Thymus (tissue), 11 donors: ENCODE measurements around the gene GINS2. TPM values are rescaled to one million over a fixed set of nuclear protein-coding genes. Genes with fewer than 3 reads are reported as not detected.

ENCODE experiments used
- DNase-seq, 9 donors: peaks; one replicate each; pipeline ENCODE4 v3.0.0-alpha.2; 2013; ENCODE audit warnings: low spot score in 9 of 9, low read depth in 6 of 9, missing footprints in 1 of 9
- H3K27ac ChIP-seq, 2 donors: one replicate each; pipeline ENCODE4 v1.5.1; 2013; ENCODE audit warnings: control low read depth in 1 of 2, low read depth in 1 of 2, low read length in 1 of 2, mild to moderate bottlenecking in 1 of 2, moderate library complexity in 1 of 2
- H3K27me3 ChIP-seq, 2 donors: one replicate each; pipeline ENCODE4 v1.5.1; 2013; ENCODE audit warnings: low read length in 1 of 2; ENCODE audit not compliant: control insufficient read depth in 2 of 2, insufficient read depth in 1 of 2
- H3K36me3 ChIP-seq, 2 donors: one replicate each; pipeline ENCODE4 v1.5.1; 2013; ENCODE audit warnings: low read length in 1 of 2, mild to moderate bottlenecking in 1 of 2, moderate library complexity in 1 of 2; ENCODE audit not compliant: control insufficient read depth in 2 of 2, insufficient read depth in 2 of 2
- H3K4me1 ChIP-seq, 2 donors: one replicate each; pipeline ENCODE4 v1.5.1; 2013; ENCODE audit warnings: low read length in 2 of 2; ENCODE audit not compliant: control insufficient read depth in 2 of 2, insufficient read depth in 2 of 2
- H3K4me3 ChIP-seq, 2 donors: one replicate each; pipeline ENCODE4 v1.5.1; 2013; ENCODE audit warnings: low read length in 2 of 2, control low read depth in 1 of 2, mild to moderate bottlenecking in 1 of 2
- H3K9me3 ChIP-seq, 2 donors: one replicate each; pipeline ENCODE4 v1.5.1; 2013; ENCODE audit warnings: low read length in 1 of 2, mild to moderate bottlenecking in 1 of 2; ENCODE audit not compliant: control insufficient read depth in 2 of 2, insufficient read depth in 1 of 2
- WGBS: extraction: QIAGEN DNeasy Blood & Tissue Kit; methylation state at CpG from one replicate; pipeline ENCODE4 v1.1.7; 2013; 5-methylcytosine and 5-hydroxymethylcytosine counted together
- polyA plus RNA-seq: library from polyadenylated mRNA; stranded (reverse); fragments of 200-250 nt; gene quantifications from one replicate; pipeline ENCODE4 v1.2.3, GENCODE V29; 2013
- total RNA-seq: library from RNA; stranded (reverse); fragments of 120-200 nt; gene quantifications from one replicate; pipeline ENCODE4 v1.2.4, GENCODE V29; 2013
- donor health status: healthy.

Gene GINS2
- total and polyA plus RNA-seq, 2 donors: 1.4 to 23.2 TPM

DNA sequence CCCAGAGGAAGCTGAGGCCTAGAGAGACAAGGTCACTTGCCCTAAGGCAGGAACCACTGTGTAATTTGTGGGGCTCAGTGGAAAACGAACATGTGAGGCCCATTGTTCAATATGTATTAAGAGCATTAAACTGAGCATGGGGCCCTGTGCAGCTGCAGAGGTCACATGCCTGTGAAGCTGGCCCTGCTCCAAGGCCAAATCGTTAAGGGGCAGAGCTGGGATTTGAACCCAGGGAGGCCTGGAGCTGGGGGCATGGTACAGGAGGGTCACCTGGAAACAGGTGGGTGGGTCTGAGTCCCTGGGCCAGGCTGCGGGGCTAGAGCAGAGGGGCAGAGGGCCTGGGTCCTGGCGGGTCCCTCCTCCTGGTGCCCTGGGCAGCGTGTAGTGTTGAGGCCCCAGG lies 42.4 kb upstream of the GINS2 start:
- DNase-seq: no peak
- Histone ChIP-seq H3K9me3 (peaks cover 0 to 12% of the 10 kb centered on the region in 2 donors), H3K36me3 (no peaks in the 10 kb centered on the region), H3K27me3 (peaks cover 0 to 12% of the 10 kb centered on the region in 2 donors), H3K27ac (no peak overlapping the region), H3K4me1 (peaks cover 21 to 23% of the 10 kb centered on the region in 2 donors), H3K4me3 (no peak overlapping the region)
- WGBS: 87% methylated on average over 5 of the region's 5 CpGs

DNA sequence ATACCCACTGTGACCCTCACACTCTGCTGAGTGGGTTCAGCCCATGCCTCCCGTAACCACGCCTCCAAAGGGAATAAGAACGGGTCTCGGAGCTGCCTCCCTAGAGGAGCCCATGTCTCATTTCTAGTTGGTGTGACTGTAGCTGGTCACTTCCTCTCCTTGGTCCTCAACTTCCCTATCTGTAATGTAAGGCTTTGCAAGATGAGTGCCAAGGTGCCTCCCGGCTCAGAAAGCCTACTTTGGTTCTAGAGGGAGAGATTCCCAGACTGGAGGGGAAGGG lies 41.4 kb upstream of the GINS2 start:
- WGBS: 98% methylated on average over 5 of the region's 5 CpGs
- Histone ChIP-seq H3K9me3 (peaks cover 0 to 6% of the 10 kb centered on the region in 2 donors), H3K4me3 (no peak overlapping the region), H3K27ac (no peak overlapping the region), H3K27me3 (peaks cover 0 to 12% of the 10 kb centered on the region in 2 donors), H3K36me3 (no peaks in the 10 kb centered on the region), H3K4me1 (peaks cover 11 to 13% of the 10 kb centered on the region in 2 donors)
- no peak for DNase-seq

DNA sequence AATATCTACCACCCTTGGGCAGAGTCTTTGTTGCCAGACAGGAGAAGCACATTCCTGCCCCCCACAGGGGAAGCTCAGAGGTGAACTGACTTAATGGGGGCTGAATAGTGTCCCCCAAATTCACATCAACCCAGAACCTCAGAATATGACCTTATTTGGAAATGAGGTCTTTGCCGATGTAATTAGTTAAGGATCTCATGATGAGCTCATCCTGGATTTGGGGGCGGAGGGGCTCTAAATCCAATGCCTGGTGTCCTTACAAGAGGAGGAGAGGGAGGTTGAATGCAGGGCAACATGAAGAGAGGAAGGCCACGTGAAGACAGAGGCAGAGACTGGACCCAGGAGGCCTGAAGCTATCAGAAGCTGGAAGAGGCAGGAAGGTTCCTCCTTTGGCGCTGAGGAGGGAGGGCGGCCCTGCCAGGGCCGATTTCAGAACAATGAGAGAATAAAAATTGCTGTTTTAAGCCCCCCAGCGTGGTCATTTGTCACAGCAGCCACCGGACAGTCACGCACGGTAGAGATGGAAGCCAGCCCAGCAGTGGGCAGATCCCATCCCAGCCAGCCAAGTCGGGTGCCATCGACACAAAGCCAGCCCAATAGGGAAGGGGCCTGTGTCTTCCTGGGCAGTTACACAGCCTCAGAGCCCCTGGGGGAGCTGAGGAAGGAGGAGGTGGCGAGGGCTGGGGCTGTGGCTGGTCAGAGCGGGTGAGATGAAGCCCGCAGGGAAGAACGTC lies 40.9 kb upstream of the GINS2 start:
- H3K27me3 ChIP-seq: peaks cover 0 to 12% of the 10 kb centered on the region in 2 donors
- H3K36me3 ChIP-seq: no peaks in the 10 kb centered on the region
- no peak overlapping the region for H3K4me3 ChIP-seq
- no peak overlapping the region for H3K27ac ChIP-seq
- H3K4me1 ChIP-seq: peaks cover 5 to 8% of the 10 kb centered on the region in 2 donors
- H3K9me3 ChIP-seq: peaks cover 0 to 6% of the 10 kb centered on the region in 2 donors
- WGBS: 91% methylated on average over 16 of the region's 16 CpGs
- DNase-seq: no peak

DNA sequence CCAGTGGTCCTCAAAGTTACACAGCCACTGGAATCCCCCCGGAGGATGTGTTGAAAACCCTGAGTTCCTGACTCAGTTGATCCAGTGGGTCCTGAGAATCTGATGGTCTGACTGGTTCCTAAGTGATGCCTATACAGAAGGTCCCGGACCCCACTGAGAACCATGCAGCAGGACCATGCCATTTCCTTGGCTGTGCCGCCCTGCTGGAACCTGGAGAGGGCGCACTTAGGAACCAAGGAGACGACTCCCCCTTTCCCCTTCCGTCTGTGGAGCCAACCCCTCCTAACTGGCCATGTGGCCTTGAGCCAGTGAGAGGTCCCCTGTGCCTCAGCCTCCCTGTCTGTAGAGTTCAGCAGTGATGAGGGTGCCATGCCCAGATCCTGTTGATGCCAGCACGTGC lies 40.1 kb upstream of the GINS2 start:
- Histone ChIP-seq H3K27ac (no peak overlapping the region), H3K4me1 (peaks cover 0 to under 1% of the 10 kb centered on the region in 2 donors), H3K36me3 (no peaks in the 10 kb centered on the region), H3K4me3 (no peak overlapping the region), H3K27me3 (peaks cover 0 to 14% of the 10 kb centered on the region in 2 donors), H3K9me3 (peaks cover 0 to 2% of the 10 kb centered on the region in 2 donors)
- no peak for DNase-seq
- 94% methylated on average over 7 of the region's 7 CpGs for WGBS

DNA sequence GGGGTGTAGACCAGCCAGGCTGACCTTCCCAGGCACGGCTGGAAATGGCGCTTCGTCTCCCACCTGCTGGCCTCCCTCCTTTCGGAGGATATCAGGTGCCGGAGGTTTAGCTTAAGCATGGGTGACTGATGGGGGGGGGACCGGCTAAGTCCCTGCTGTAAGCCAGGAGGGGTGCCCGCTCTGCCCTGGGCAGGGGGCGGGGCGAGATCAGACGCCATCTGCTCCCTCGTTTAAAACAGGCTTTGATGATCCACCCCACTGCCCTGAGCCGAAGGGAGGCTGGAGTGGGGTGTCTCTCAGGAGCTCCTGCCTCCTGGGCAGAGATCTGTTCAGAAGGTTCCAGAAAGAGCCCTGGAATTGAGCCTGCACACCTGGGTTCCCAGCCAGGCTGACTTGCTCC lies 36.2 kb upstream of the GINS2 start:
- DNase-seq: no peak

DNA sequence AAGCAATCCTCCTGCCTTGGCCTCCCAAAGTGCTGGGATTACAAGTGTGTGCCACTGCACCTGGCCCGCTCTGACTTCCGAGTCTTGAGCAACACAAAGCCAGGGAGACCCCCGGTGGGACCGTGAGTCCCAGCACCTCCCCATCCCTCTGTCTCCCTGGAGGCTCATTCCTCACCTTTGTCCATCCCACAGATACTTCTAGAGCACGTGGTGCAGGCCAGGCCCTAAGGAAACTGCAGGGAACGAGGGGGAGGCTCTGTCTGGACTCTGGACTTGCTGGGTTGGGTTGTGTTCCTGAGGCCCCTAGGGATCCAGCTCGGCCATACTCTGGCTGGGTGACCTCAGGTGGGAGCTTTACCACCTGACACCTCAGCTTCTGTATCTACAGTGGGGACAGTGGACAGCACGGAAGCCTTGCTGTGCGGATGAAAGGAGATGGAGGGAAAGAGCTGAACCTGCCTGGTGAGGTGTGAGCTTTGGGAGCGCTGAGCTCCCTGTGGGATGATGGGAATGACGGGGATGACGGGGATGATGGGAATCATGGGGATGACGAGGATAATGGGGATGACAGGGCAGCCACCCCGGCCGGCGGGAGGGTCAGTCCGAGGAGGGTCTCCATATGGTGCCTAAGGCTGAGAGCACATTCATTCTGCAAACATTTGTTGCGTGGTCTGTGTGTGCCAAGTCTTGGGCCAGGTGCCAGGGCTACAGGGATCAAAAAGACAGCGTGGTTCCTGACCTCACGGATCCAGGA lies 35.5 kb upstream of the GINS2 start:
- H3K9me3 ChIP-seq: no peaks in the 10 kb centered on the region
- H3K27ac ChIP-seq: no peak overlapping the region
- no peaks in the 10 kb centered on the region for H3K36me3 ChIP-seq
- H3K27me3 ChIP-seq: peaks cover 0 to 13% of the 10 kb centered on the region in 2 donors
- no peak overlapping the region for H3K4me3 ChIP-seq
- no peak for DNase-seq
- WGBS: 95% methylated on average over 20 of the region's 20 CpGs
- H3K4me1 ChIP-seq: no peaks in the 10 kb centered on the region

More for the DNA sequence above, 36.2 kb upstream of the GINS2 start:
- Histone ChIP-seq H3K4me1 (no peaks in the 10 kb centered on the region), H3K36me3 (no peaks in the 10 kb centered on the region), H3K27me3 (peaks cover 0 to 17% of the 10 kb centered on the region in 2 donors), H3K9me3 (no peaks in the 10 kb centered on the region), H3K4me3 (no peak overlapping the region), H3K27ac (no peak overlapping the region)
- 94% methylated on average over 12 of the region's 12 CpGs for WGBS

DNA sequence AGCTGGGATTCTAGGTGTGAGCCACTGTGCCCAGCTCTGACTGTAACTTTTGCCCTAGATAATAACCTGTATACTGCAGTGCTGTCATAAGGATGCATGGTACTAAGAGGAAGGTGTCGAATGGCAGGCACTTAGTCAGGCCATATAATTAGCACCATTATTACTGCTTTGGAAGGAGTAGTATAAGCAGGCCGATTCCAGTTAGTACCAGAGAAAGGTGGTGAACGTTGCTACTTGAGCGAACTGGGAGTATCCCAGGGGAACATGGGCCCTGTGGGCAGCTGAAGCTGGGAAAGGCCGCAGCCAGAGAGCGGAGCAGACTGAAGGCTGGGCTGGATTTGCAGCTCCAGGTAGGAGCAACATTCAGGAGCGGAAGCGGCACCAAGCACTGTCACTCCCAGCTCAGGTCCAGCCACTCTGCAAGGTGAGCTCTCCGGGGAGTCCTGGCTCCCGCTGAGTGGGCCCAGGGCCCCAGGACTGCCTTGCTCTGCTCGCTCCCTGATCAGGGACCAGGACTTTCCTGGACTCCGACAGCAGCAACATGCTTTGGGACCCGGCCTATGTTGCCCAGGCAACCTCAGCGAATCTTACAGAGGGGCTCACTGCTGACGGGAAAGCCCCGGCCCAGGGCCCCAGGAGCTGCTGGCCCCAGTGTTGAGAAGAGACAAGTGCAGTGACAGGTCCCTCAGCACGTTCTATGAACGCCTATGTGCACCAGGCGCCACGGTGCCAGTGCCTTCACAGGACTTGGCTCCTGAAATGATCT lies 33.6 kb upstream of the GINS2 start:
- no peaks in the 10 kb centered on the region for H3K9me3 ChIP-seq
- DNase-seq: no peak
- no peak overlapping the region for H3K27ac ChIP-seq
- no peaks in the 10 kb centered on the region for H3K36me3 ChIP-seq
- H3K27me3 ChIP-seq: peaks cover 2 to 16% of the 10 kb centered on the region in 2 donors
- H3K4me3 ChIP-seq: no peak overlapping the region
- 96% methylated on average over 20 of the region's 20 CpGs for WGBS
- peaks cover 0 to 4% of the 10 kb centered on the region in 2 donors for H3K4me1 ChIP-seq

DNA sequence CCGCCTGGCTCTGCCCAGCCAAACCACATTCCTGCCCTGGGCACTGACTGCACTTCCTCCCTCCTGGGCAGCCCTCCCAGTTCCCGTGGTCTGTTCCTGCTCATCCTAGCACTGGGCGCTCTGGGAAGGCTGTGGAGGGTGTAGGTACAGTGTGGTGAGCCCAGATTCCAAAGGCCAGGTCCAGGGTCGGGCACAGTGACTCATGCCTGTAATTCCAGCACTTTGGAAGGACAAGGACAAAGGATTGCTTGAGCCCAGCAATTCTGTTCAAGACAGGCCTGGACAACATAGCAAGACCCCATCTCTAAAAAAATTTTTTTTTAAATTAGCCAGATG lies 31.5 kb upstream of the GINS2 start:
- no peaks in the 10 kb centered on the region for H3K36me3 ChIP-seq

More for the DNA sequence above, 31.5 kb upstream of the GINS2 start:
- peaks cover 0 to 21% of the 10 kb centered on the region in 2 donors for H3K4me1 ChIP-seq
- H3K4me3 ChIP-seq: no peak overlapping the region
- WGBS: 93% methylated on average over 4 of the region's 4 CpGs
- DNase-seq: no peak
- H3K9me3 ChIP-seq: peaks cover 0 to 2% of the 10 kb centered on the region in 2 donors
- H3K27ac ChIP-seq: no peak overlapping the region
- H3K27me3 ChIP-seq: peaks cover 8 to 31% of the 10 kb centered on the region in 2 donors
